Activated T-helper 2 cell treated with anti-CD3 and anti-CD28 coated beads, Interferon-gamma antibody, Interleukin-2, Interleukin-4, amounts not matched to agents 10 μg/mL and 5 μg/mL and 100 μg/mL, durations not matched to agents 14 hours and 24 hours and 36 hours (primary cell): ENCODE results near the gene NFATC1. TPM values are rescaled to one million over a fixed set of nuclear protein-coding genes. Genes with fewer than 3 reads are reported as not detected.

Experiments
- DNase-seq: peaks from one replicate; pipeline ENCODE4 v3.0.0; 2021; ENCODE audit warnings: low spot score
- H3K27ac Mint-ChIP-seq: one replicate; pipeline ENCODE4 v1.8.0; 2021; ENCODE audit warnings: mixed read lengths
- H3K27me3 Mint-ChIP-seq: one replicate; pipeline ENCODE4 v1.8.0; 2021; ENCODE audit warnings: low read depth, mixed read lengths
- H3K36me3 Mint-ChIP-seq: one replicate; pipeline ENCODE4 v1.8.0; 2021; ENCODE audit warnings: low read depth, mixed read lengths
- H3K4me1 Mint-ChIP-seq: one replicate; pipeline ENCODE4 v1.8.0; 2021; ENCODE audit warnings: low read depth, mixed read lengths
- H3K4me3 Mint-ChIP-seq: one replicate; pipeline ENCODE4 v1.8.0; 2021; ENCODE audit warnings: low read depth, mild to moderate bottlenecking, moderate library complexity, mixed read lengths
- H3K9me3 Mint-ChIP-seq: one replicate; pipeline ENCODE4 v1.8.0; 2021; ENCODE audit warnings: mixed read lengths
- intact Hi-C: fragments of 100-400 bp; cut with micrococcal nuclease; formaldehyde crosslinking; loops from one replicate; pipeline ENCODE4 v1.15.1; 2023
- total RNA-seq: library from RNA; stranded (reverse); gene quantifications from 2 replicates; pipeline ENCODE4 v1.2.3, GENCODE V29; 2022

Gene NFATC1
- total RNA-seq, 1 donor from 2014 or later, result 99.9 TPM

GRCh38 chr18:79542876-79543750, 147.4 kb downstream of the NFATC1 start:
- no peaks in the 10 kb centered on the region for H3K36me3 Mint-ChIP-seq
- H3K4me3 Mint-ChIP-seq, result no peak overlapping the region
- no peaks in the 10 kb centered on the region for H3K4me1 Mint-ChIP-seq
- intact Hi-C loops, result no loop called here
- H3K27me3 Mint-ChIP-seq, result no peaks in the 10 kb centered on the region
- no peak for DNase-seq
- H3K27ac Mint-ChIP-seq, result no peak overlapping the region
- H3K9me3 Mint-ChIP-seq, result peaks cover 9% of the 10 kb centered on the region

DNA sequence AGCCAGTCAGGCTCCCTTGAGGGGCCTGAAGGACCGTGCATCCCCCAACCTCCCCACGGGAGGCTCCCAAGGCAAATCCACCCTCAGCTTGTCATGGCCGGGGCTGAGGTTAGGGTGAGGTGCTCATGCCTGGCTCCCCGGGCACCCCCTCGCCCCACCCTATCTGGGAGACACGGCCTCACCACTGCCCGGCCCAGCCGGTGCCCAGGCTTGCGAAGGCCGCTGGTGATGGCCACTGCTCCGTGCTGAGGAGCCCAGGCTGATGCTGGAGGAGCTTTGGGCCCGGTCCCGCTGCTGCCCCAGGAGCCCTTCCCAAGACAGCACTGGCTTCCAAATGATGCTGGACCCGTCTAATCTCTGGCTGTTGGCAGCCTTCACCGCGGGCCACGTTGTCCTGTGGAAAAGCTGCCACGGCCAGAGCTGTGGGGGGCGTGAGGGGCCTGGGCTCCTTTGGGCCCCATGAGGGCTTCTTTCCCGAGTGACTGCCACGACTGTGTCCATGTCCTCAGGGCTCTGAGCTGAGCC, 148.2 kb downstream of the NFATC1 start:
- Mint-ChIP-seq H3K36me3 (no peaks in the 10 kb centered on the region), H3K9me3 (peaks cover 9% of the 10 kb centered on the region), H3K27me3 (no peaks in the 10 kb centered on the region), H3K4me1 (no peaks in the 10 kb centered on the region), H3K27ac (no peak overlapping the region), H3K4me3 (no peak overlapping the region)
- DNase-seq, result no peak
- intact Hi-C loops, result no loop called here

GRCh38 chr18:79544386-79544963, 148.7 kb downstream of the NFATC1 start:
- no peaks in the 10 kb centered on the region for H3K4me1 Mint-ChIP-seq
- DNase-seq, result no peak
- no peak overlapping the region for H3K4me3 Mint-ChIP-seq
- intact Hi-C loops, result no loop called here
- no peak overlapping the region for H3K27ac Mint-ChIP-seq
- no peaks in the 10 kb centered on the region for H3K36me3 Mint-ChIP-seq
- peaks cover 9% of the 10 kb centered on the region for H3K9me3 Mint-ChIP-seq
- H3K27me3 Mint-ChIP-seq, result no peaks in the 10 kb centered on the region

GRCh38 chr18:79545255-79545654, 149.5 kb downstream of the NFATC1 start:
- intact Hi-C loops, result no loop called here
- Mint-ChIP-seq H3K36me3 (no peaks in the 10 kb centered on the region), H3K4me3 (no peak overlapping the region), H3K27ac (no peak overlapping the region), H3K4me1 (no peaks in the 10 kb centered on the region), H3K9me3 (peaks cover 9% of the 10 kb centered on the region), H3K27me3 (no peaks in the 10 kb centered on the region)
- DNase-seq, result no peak

GRCh38 chr18:79545736-79546171, 150.0 kb downstream of the NFATC1 start:
- Mint-ChIP-seq H3K27me3 (no peaks in the 10 kb centered on the region), H3K9me3 (peaks cover 9% of the 10 kb centered on the region), H3K36me3 (no peaks in the 10 kb centered on the region), H3K4me1 (no peaks in the 10 kb centered on the region), H3K27ac (no peak overlapping the region), H3K4me3 (no peak overlapping the region)
- no peak for DNase-seq
- intact Hi-C loops, result no loop called here

GRCh38 chr18:79546781-79547272, 151.1 kb downstream of the NFATC1 start:
- Mint-ChIP-seq H3K4me3 (no peak overlapping the region), H3K27ac (no peak overlapping the region), H3K9me3 (peaks cover 9% of the 10 kb centered on the region), H3K4me1 (no peaks in the 10 kb centered on the region), H3K27me3 (no peaks in the 10 kb centered on the region), H3K36me3 (no peaks in the 10 kb centered on the region)
- no peak for DNase-seq
- intact Hi-C loops, result no loop called here

DNA sequence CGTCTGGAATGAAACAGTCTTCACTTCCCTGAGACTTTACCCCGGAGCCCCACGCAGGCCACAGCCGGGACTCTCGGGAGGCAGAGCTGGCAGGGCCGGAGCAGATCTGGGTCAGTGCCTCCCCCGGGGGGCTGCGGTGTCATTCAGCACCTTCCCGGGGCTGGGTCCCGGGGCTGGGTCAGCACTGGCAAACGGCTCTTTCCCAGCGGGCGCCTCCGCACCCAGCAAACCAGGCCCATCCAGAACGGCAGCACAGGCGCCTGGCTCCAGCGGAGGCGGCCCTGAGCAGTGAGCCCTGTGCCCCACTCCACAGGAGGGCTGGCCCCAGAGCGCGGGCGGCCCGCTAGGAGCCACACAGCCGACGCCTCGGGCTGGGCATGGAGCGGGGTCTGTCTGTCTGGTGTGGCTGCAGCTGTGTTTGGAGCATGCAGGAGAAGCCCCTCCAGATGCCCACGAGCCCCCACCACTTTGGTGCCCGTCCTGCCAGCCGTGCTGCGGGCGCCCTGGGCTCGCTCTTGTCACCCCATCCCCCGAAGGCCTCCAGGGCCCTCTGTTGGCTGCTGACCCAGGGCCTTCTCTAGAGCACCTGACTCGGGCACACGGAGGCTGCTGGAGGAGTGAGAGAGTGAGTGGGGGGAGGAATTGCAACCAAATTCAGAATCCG, 151.8 kb downstream of the NFATC1 start:
- Mint-ChIP-seq H3K4me3 (no peak overlapping the region), H3K9me3 (peaks cover 2% of the 10 kb centered on the region), H3K27ac (no peak overlapping the region), H3K4me1 (no peaks in the 10 kb centered on the region), H3K27me3 (no peaks in the 10 kb centered on the region), H3K36me3 (no peaks in the 10 kb centered on the region)
- no peak for DNase-seq
- intact Hi-C loops, result no loop called here

DNA sequence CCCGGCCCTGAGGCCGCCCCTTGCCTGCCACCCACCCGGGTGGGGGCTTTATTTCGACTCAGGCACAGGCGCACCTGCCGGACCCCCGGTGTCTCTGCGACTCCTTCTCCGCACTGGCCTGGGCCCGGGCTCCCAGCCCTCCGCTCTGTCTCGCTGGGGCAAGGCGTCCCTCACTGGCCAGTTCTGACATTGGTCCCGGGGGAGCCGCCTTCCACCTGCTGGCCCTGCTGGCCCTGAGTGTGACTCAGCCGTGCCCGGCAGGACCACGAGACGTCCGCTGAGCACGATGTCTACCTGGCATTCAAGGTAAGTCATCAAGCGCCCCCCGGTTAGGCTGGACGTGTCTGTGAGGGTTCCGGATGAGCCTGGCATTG, 152.3 kb downstream of the NFATC1 start:
- intact Hi-C loops, result no loop called here
- Mint-ChIP-seq H3K9me3 (no peaks in the 10 kb centered on the region), H3K36me3 (no peaks in the 10 kb centered on the region), H3K27ac (no peak overlapping the region), H3K4me1 (no peaks in the 10 kb centered on the region), H3K4me3 (no peak overlapping the region), H3K27me3 (no peaks in the 10 kb centered on the region)
- no peak for DNase-seq

DNA sequence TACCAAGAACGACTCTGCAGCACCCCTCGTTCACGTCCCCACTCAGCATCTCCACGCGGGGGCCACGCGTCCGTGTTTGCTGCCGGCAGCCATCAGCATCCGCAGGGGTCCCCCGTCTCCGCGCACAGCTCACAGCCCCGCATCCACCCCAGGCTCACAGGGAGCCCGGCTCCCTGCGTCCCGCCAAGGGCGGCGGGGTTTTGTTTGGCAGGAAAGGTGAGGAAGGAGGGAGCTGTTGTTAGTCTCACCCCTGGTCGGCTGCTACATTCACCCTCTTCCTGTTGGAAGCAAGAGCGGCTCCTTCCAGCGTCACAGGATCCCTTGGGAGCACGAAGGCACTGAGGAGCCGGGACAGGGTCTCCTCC, 152.9 kb downstream of the NFATC1 start:
- no peaks in the 10 kb centered on the region for H3K9me3 Mint-ChIP-seq
- H3K27me3 Mint-ChIP-seq, result no peaks in the 10 kb centered on the region
- no peak for DNase-seq
- H3K4me3 Mint-ChIP-seq, result no peak overlapping the region
- no peak overlapping the region for H3K27ac Mint-ChIP-seq
- no peaks in the 10 kb centered on the region for H3K4me1 Mint-ChIP-seq
- no peaks in the 10 kb centered on the region for H3K36me3 Mint-ChIP-seq
- intact Hi-C loops, result no loop called here

- Mint-ChIP-seq H3K27me3 (no peaks in the 10 kb centered on the region), H3K9me3 (no peaks in the 10 kb centered on the region), H3K27ac (no peak overlapping the region), H3K4me3 (no peak overlapping the region), H3K4me1 (no peaks in the 10 kb centered on the region), H3K36me3 (no peaks in the 10 kb centered on the region)
- intact Hi-C loops, result no loop called here
- no peak for DNase-seq
These were observed 153.4 kb downstream of the NFATC1 start for GRCh38 chr18:79548986-79549637.

- no peaks in the 10 kb centered on the region for H3K9me3 Mint-ChIP-seq
These were observed 153.9 kb downstream of the NFATC1 start for GRCh38 chr18:79549638-79550000.

GRCh38 chr18:79552140-79552631, 156.5 kb downstream of the NFATC1 start:
- no peak overlapping the region for H3K4me3 Mint-ChIP-seq
- no peaks in the 10 kb centered on the region for H3K4me1 Mint-ChIP-seq
- no peaks in the 10 kb centered on the region for H3K27me3 Mint-ChIP-seq
- no peak overlapping the region for H3K27ac Mint-ChIP-seq
- no peaks in the 10 kb centered on the region for H3K36me3 Mint-ChIP-seq
- intact Hi-C loops, result no loop called here
- DNase-seq, result no peak
- H3K9me3 Mint-ChIP-seq, result no peaks in the 10 kb centered on the region

More at GRCh38 chr18:79549638-79550000, 153.9 kb downstream of the NFATC1 start:
- no peak for DNase-seq
- H3K4me1 Mint-ChIP-seq, result no peaks in the 10 kb centered on the region
- H3K4me3 Mint-ChIP-seq, result no peak overlapping the region
- intact Hi-C loops, result no loop called here
- H3K36me3 Mint-ChIP-seq, result no peaks in the 10 kb centered on the region
- H3K27me3 Mint-ChIP-seq, result no peaks in the 10 kb centered on the region
- no peak overlapping the region for H3K27ac Mint-ChIP-seq
